Fibroblast of skin of scalp (primary cell): ENCODE data around the gene PADI3. TPM values are rescaled to one million over a fixed set of nuclear protein-coding genes. Genes with fewer than 3 reads are reported as not detected.

Source experiments
- DNase-seq: peaks from one replicate; pipeline ENCODE4 v3.0.0-alpha.2; 2013
- polyA plus RNA-seq, 2 experiments: library from polyadenylated mRNA; unstranded; fragments of 120-200 nt; gene quantifications; one replicate each; pipeline ENCODE4 v1.2.1, GENCODE V29; 2013; ENCODE audit not compliant: insufficient read length in 2 of 2

The PADI3 gene, protein sequence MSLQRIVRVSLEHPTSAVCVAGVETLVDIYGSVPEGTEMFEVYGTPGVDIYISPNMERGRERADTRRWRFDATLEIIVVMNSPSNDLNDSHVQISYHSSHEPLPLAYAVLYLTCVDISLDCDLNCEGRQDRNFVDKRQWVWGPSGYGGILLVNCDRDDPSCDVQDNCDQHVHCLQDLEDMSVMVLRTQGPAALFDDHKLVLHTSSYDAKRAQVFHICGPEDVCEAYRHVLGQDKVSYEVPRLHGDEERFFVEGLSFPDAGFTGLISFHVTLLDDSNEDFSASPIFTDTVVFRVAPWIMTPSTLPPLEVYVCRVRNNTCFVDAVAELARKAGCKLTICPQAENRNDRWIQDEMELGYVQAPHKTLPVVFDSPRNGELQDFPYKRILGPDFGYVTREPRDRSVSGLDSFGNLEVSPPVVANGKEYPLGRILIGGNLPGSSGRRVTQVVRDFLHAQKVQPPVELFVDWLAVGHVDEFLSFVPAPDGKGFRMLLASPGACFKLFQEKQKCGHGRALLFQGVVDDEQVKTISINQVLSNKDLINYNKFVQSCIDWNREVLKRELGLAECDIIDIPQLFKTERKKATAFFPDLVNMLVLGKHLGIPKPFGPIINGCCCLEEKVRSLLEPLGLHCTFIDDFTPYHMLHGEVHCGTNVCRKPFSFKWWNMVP
- not detected for polyA plus RNA-seq (2013, experiment 1 of 2; ENCODE audit: insufficient read length)
- not detected for polyA plus RNA-seq (2013, experiment 2 of 2; ENCODE audit: insufficient read length)

DNA sequence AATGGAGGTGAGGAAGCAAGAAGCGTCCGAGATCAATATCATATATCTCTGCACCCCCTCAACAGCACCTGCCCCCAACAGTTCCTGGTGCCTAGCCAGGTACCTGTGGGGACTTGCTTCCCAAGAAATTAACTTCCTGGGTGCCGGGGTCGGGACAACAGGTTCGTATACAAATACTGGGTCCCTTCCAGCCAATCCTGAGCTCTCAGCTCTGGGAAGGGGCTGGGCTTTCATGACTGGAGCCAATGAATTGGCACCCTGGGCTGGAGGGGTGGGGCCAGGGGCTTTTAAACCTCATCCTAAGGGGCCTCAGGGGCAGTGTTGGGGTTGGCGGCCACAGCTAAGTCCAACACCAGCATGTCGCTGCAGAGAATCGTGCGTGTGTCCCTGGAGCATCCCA is at the start of gene PADI3:
Gene PADI3, plus strand, starts transcription at position 318 of the 400 bp plus-strand sequence. Its CDS starts 40 bp downstream, at position 358.
- no peak for DNase-seq

DNA sequence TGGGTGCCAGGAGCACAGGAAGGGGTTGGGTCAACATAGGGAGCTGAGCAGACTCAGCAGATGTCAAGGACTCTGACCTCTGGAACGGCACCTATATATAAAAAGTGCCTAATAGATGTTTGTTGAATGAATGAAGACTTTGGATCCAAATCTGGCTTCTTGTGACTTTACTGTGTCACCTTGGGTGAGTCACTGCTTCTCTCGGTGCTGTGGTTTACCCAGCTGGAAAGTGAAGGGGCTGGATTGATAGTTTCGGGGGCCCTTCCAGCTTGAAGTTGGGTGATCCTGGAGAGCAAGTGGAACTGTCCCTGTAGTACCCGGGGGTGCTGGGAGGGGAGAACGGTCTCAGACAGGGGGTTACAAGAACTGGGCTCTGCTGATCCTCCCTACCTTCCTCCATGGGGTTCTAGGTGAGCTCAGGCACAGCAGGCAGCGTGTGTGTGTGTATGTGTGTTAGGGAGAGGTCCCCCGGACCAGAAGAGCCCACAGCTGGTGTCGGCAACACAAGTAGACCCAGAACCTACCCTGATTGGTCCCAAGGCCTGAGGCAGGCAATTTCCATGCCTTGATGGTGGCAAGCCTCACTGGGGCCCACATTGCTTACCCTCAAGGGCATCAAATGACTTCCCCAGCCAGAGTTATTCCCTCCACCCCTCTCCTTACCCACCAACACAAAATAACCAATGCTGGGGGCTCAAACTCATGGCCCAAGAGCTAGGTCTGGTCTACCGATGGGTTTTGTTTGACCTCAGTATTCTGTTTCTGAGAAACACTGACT is 49.4 kb upstream of the PADI3 start:
- no peak for DNase-seq

DNA sequence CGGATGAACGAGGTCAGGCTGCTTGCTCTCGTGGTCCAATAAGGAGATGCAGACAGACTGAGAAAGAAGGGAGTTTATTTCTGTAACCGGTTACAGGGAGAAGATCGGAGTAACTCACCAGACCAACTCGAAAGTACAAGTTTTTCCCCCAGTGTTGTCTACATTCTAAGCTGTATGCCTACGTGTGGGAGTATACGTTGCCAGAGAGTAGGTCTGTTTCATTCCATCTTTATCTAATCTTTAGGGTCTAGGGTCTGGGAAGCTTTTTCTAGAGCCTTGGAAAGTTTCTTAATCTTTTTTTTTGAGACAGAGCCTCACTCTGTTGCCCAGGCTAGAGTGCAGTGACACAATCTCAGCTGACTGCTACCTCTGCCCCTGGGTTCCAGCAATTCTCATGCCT is 48.7 kb upstream of the PADI3 start:
- no peak for DNase-seq

DNA sequence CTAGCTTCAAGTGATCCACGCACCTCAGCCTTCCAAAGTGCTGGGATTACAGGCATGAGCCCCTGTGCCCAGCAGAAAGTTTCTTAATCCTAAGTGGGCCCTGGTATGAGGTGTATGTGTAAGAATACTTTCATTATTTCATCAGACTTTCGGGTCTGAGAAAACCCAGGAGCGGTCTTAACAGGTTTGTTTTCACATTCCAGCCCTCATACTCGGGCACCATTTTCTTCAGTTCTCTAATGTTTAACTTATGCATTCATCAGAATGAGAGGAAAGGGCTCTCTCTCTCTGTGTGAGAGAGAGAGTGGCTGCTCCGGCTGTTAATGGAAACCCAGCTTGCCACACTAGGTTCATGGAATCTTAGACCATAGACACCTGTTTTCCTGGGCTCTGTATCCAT is 48.1 kb upstream of the PADI3 start:
- no peak for DNase-seq

DNA sequence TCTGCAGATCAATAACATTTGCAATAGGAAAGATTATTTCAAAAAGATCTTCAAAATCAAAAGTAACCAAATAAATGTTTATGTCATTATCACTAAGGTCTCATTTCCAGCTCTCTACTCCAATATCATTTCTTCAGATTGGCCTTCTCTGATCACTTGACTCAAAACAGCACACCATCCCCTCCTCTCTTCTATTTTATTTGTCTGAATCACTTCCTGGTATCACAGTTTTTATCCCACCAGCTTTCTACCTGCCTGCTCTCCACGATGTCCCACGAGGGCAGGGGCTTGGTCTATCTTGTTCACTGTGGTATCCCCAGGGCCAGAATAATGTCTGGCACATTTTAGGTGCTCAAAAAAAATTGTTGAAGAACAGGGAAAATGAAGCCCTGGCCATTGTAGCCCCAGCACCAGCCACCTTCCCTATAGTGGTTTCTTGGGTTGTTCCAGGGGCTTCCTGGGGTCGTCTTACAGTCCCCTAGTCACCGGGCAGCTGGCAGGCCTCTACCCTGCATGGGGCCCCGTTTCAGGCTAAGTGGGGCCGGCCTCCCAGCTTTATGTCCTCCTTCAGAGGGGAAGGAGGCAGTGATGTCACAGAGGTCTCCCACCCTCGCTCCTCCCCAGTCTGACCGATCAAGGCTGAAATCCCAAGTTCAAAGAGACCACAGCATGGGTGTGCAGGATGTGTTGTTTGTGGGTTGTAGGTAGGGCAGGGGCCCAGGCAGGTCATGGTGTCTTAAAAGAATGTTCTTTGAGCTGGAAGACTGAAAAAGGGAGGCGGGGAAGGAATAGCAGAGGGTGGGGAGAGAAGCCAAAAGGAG is 47.5 kb upstream of the PADI3 start:
- no peak for DNase-seq

DNA sequence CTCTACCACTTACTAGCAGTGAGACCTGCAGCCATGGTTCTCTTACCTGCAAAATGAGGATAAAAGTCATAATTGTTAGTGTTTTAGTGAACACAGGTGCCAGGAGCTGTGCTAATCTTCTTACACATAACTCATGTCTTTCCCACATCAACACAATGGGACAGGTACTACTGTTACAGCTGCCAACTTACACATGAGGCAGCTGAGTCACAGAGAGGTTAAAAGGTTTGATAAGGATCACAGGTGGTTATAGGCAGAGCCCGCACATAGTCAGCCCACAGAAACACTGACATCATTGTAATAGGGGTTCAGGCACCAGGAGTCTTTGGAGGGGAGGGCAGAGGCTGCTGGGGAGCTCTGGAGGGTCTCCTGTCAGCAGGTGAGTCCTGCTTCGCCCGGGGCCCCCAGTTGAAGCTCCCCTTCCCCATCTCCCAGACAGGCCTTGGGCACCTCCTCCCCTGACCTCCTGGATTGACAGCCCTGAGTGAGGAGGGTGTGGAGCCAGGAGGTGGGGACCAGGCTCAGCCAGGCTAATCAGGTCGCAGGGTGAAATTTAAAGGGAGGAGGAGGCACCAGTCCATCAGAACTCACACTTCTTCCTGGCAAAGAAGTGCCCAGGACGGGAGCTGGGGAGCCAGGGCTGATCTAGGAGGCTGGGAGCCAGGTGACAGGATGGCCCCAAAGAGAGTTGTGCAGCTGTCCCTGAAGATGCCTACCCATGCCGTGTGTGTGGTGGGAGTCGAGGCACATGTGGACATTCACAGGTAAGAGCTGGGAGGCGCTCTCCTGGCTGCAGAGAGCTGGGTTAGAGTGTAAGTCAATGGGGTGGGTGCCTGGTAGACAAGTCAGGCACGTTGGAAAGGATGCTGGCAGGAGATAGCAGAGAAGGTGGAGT is 44.1 kb upstream of the PADI3 start, which contains the start of gene PADI1:
Gene PADI1, plus strand, starts transcription at position 583 of the 895 bp plus-strand sequence. Its CDS starts 90 bp downstream, at position 673.
- DNase-seq, result no peak

DNA sequence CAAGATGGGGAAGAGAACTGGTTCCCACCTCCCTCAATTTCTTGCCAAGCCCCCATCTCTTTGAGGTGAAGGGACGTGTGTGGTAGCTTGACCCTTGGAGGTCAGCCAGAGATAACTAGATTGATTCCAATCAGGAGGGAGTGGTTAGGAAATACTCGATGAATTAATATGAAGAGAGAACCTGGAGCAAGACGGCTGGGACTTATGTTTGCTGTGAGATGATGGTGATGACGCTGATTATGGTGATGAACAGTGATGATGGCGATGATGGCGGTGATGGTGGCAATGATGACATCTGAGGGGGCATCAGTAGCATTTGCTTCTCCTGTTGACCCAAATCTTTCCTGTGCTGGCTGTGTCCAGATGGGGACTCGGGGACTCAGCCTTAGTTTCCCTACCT is 43.2 kb upstream of the PADI3 start:
- no peak for DNase-seq

DNA sequence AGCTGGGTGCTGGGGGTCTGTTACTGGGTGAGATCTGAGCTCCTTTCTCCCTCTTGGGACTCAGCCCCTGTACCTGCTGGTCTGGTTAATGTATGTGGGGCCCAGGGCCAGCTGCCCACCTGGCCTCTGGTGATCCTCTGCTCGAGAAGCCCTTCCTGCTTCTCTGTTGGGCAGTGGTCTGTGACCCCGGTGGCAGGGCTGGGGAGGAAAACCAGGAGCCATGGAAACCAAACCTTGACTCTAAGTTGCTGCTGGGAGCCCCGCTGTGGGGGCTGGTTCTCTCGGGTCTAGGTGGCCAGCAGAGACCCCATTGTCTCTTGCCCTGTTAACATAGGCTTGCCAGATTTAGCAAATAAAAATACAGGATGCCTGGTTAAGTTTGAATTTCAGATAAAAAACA is 42.7 kb upstream of the PADI3 start:
- no peak for DNase-seq

DNA sequence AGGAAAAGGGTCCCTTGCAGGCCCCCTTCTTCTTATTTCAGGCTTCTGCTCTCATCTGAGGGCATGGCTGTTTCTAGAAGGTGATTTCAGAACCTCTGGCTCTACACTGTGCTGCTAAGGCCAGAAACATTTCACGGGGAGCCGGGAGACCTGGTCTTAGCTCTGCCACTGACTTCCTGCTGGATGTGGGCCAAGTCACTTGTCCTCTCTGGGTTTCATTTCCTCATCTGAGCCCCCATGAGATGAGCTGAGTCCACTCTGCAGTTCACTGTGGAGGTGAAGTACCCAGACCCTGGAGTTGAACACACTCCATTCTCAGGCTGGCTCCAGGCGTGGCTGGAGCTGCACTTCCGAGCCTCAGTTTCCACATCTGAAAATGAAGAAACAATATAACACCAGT is 41.9 kb upstream of the PADI3 start:
- DNase-seq, result no peak

DNA sequence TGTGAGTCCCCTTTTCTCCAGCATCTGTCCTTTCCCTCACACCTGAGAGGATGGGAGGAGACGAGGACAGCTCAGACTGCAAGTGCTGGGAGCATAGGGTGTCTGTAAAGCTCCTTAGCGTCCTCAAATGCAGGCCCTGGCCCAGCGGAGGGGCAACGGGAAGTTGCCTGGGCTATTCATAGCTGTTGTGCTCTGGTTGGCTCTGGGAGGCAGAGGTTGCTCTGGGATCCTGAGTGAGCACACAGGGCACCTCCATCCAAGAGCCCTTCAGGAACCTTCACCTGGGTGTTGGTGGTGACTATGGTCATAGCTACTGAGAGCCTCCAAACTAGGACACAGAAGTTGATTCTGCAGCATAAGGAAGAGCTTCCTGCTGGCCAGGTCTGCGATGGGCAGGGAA is 41.4 kb upstream of the PADI3 start:
- DNase-seq, result no peak

DNA sequence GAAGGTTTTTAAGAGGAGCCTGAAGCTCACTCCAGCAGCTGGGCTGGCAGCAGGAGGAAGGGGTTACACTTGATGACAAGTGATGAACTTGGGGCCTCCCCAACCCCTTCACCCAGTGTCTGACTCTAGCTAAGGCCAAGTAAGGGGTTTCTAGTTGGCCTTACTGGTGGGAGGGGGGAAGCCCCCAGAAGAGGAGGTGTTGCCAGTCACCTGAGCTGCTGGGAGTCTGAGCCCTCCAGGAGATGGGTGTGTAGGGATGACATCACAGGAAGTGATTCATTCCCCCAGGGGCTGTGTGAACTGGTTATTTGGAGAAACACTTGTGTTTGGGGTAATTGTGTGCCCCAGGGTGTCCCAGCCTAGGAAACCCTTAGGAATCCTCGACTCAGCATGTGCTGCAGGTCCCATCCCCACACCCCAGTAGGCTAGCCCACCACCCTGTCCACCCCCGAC is 40.9 kb upstream of the PADI3 start:
- peak; percentile 80 for DNase-seq

DNA sequence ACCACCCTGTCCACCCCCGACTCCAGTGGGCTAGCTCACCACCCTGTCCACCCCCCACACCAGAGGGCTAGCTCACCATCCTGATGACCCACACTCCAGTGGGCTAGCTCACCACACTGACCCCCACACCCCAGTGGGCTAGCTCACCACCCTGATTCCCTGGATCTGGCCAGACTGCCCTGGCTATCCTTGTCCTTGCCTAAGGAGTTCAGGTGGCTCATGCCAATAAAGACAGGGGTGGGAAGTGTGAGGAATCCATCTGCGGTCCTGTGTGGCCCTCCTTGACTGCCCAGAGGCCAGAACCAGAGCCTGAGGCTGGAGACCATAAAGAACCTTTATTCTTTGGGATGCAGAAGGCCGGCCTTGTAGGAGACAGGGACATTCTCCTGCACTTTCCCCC is 40.4 kb upstream of the PADI3 start:
- DNase-seq, result no peak

DNA sequence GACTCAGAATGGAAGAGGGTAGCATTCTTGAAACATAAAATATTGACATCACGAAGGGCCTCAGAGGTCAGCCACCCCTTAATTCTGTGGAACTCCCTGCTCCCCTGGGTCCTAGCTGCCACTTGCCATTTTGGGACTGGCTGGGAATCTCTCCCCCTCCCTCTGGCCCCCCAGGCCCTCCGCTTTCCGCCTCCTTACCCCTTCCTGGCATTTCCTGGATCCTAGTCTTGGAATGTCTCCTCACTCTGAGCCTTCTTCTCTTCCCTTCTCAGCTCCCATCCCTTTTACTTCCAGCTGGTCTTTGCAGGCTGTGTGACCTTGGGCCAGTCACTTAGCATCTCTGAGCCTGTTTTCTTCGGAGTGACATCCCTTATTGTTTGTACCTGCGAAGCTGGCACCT is 39.5 kb upstream of the PADI3 start:
- peak; percentile 45 for DNase-seq

DNA sequence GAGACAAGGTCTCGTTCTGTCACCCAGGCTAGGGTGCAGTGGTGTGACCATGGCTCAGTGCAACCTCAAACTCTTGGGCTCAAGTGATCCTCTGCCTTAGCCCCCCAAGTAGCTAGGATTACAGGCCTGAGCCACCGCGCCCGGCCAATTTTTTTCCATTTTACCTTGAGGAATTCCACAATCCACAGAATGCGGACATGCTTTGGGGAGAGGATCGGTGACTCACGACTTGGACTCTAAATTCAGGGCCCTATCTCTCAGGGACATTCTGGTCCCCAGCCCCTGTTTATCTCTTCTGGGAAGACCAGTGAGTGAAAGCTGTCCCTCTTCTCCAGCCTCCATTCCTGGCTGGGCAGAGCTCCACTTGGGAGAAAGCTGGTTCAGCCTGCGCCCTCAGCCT is 38.7 kb upstream of the PADI3 start:
- DNase-seq, result no peak

DNA sequence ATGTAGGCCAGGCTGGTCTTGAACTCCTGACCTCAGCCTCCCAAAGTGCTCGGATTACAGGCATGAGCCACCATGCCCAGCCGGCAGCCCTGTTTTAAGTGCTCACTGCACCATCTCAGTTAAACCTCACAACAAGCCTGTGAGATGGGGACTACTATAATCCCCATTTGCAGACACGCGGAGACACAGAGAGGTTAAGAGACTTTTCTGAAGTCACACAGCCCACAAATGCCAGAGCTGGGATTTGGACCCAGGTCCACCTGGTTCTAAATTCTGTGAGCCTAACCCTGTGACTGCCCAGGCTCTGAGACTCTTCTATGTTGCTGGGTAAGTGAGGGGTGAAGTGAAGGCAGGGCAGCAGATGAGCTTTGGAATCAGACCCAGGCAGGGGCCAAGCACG is 37.5 kb upstream of the PADI3 start:
- no peak for DNase-seq

DNA sequence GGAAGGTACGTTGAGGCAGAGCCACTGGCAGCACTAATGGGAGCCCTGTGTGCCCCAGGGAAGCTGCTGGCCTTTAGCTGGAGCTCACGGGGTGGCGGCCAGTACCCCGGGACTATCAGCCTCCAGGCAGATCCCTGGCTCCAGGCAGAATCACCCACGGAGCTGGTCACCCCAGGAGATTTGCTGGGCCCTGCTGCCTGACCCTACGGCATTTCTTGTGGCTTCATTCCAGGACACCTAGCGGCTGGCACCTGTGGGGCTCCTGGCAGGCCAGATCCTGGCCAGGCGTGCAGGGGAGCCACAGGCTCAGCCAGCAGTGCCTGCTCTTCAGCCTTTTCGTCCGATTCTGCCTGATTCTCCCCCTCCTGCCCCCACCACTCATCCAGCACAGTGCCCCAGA is 36.9 kb upstream of the PADI3 start:
- DNase-seq, result no peak

DNA sequence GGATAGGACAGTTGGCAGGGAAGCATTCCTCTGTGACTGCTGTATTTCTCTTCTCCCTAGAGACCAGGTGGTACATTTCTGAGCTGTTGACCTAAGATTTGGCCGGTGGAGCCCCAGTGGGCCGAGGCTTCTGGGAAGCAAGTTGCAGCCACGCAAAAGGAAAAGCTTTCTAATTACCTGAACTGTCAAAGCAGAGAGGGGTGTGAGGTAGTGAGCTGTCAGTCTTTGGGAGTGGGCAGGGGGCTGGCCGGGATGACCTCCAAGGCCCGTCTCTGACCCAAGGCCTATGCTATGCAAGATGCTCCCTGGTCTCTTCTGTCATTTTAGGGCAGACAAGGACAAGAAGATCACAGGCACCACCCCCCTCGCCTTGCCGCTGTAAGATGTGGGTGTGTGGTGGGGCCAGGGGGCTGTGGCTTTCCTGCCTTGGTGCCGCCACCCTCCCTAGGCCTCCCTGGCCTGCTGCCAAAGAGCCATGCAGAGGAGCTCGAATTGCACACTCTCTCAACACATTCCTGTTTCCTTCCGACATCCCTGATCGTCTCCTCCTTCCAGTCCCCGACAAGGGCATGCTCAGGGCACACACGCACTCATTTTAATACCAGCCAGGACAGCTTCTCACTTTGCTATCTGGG is 36.3 kb upstream of the PADI3 start:
- peak; percentile 96 for DNase-seq

DNA sequence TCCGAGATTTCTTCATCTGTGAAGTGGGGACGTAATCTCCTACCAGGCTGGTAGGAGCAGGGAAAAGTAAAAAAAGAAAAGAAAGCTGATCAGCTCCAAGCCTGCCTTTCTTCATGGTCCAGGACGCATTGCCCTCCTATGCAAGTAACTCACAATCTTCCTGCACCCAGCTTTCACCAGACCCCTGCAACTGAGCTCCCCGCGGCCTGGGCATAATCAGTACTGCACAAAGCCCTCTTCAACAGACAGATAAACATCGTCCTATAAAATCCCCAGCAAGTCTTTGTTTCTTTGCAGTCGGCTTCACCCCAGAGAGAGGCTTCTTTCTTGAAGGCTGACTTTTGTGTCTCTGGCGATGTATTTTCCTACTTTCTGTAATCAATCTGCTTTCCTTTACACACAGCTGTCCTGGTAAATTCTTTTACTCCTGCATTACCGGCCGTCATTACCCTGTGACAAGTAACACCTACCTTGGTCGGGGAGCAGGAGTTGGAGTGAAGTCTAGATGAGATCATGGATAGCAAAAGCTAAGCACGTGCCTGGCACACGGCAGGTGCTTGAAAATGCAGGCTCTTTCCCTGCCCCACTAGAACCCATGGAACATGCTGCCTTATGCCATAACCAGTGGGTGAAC is 35.6 kb upstream of the PADI3 start:
- DNase-seq, result no peak

DNA sequence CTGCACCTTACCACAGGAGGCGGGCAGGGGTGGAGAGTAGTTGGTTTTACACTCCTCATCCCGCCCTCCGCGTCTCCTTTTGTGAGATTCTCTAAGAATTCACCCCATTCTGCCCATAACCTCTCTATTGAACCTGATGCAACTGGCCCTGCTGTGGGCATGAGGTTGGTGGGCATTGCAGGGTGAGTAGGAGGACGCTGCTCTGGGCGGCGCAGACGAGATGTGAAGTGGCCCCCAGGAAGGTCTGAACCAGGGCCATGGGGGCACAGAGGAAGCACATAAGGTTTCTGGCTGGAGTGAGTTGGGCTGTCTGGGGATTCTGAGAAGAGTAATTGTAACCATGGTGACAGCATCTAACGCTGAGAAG is 35.1 kb upstream of the PADI3 start:
- peak; percentile 23 for DNase-seq
